DMS153 treated with DMSO at 0.1 percent for 48 hours (cell line): ENCODE data around the gene GPR18.
"Not testable (repeated sequence)": the region's sequence is repeated elsewhere in the genome, so short reads cannot be mapped to it uniquely, and the experiment has no call there.

Experiments used
- DNase-seq: peaks from one replicate; lab custom pipeline; 2025; ENCODE audit not compliant: unreplicated experiment; lab: John Stamatoyannopoulos, UW

GPR18 gene

DNA sequence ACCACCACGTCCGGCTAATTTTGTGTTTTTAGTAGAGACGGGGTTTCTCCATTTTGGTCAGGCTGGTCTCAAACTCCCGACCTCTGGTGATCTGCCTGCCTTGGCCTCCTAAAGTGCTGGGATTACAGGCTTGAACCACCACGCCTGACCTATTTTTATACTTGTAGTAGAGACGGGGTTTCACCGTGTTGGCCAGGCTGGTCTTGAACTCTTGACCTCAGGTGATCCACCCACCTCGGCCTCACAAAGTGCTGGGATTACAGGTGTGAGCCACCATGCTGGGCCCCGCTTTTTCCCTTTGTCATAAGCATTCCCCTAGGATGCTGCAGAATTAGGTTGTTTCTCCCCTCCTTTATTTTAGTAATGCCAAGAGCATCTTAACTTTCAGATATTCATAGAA is 47.6 kb downstream of the GPR18 start:
- DNase-seq, result not testable (repeated sequence)

DNA sequence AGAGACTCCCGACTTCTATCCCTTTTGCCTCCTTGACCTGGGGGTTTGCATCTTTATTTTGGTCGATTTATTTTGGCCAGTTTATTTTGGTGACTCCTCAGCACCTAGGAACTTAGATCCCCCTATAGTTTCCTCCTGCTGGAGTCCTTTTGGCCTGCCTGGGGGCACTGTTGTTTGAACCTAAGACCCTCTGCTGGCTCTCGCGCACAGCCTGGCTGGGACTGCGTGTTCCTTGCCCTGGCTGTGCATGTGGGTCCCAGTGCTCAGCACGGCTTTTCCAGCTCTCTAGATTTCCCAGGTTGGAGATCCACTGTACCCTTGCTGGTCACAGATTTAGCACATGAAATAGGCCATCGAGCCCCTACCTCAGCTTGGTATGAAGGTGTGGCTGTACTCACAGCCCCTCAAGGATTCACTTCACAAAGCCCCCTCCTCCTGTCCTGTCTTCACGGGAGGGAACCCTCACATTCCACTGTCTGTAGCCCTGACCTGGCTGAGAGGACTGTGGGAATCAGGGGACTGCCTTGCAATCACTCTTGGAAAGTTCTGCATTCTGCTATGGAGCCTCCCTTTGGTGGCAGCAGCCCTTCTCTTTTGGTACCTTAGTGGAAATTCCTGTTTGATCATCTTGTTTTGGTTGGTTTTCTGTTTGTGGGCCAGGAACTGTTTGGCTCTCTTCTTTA is 49.2 kb downstream of the GPR18 start:
- DNase-seq, result no peak

DNA sequence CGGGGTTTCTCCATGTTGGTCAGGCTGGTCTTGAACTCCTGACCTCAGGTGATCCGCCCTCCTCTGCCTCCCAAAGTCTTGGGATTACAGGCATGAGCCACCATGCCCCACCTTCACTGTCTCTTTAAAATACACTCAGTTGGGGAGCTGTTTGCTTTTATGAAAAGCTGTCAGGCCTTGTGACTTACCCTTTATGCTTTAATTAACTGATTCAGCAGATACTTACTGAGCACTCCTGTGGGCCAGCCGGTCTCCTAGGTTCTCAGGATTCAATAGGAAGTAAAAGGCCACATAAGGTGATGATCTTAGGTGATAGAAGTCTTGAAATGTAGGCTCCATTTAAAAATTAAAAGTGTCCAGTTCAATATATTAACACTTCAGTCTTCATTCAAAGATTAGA is 50.0 kb downstream of the GPR18 start:
- no peak for DNase-seq

DNA sequence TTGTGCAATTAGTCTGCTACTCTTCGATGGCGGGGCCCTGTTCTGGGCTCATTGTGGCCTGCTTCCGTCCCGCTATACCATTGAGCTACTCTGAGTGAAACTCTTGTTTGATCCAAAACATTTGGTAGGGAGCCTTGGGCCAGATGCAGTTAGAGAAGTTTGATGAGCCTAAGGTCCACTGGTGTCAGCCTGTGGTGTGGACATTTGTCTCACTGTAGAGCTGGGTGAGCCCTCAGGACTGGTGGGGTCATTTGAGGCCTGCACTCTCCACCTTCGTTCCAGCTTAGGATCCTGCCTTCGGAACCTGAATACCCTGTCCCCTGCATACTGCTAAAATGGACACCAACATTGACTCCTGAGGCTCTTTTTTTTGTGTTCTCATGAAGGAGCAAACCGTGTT is 50.7 kb downstream of the GPR18 start:
- no peak for DNase-seq

DNA sequence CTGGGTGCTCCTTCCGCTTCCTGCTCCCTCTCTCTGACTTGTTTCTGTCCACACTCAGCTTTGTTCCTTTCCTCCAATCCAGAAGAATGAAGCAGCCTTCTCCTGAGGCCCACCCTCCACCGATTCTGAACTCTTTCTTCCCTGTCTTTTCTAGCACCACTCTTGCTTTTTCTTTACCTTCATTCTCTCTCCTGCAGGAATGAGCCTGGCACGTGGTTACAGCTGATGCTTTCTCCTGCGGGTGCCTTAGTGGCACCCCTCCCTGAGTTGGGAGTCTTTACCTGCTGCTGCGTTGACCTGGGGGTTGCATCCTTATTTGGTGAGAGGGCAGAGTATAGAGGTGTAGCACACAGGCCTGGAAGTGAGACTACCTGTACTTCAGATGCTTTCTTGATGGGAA is 51.3 kb downstream of the GPR18 start:
- no peak for DNase-seq

DNA sequence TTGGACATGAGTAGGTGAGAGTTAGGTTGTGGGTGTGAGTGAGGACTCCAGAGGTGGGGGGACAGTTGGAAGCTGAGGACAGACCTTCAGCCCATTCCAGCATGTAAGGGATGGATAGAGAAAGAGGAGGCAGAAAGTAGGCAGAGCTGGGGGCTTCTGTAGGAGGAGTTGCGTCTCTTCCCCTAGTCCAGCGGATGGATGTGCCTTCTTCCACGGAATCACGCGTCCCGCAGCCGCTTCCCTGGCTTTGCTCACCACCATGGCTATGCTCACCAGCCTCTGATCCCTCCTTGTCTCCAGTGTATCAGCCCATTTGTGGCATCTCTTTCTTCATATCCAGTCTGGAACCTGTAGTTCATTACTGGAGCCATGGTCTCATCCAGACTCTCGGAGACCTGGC is 52.0 kb downstream of the GPR18 start:
- DNase-seq, result no peak

DNA sequence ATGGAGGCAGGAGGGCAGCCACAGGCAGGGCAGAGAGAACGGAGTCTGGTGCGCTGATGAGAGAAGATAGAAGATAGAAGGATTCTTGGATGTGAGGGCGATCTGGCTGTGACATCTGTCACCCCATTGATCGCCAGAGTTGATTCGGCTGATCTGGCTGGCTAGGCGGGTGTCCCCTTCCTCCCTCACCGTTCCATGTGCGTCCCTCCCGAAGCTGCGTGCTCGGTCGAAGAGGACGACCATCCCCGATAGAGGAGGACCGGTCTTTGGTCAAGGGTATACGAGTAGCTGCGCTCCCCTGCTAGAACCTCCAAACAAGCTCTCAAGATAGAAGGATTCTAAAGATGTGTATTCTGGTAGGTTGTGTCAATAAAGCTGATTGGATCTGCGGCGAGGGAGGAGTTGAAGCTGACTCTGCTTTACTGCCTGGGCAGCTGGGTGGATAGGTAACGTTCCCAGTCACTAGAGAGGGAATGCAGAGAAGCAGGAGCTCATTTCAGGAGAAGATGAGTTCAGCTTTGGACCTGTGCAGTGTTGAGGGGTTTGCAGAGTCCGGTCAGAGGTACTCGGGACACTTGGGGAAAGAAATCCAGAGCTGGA is 52.5 kb downstream of the GPR18 start:
- DNase-seq, result no peak
